Kidney (tissue), 22 donors: ENCODE data around the gene SOX2. TPM values are rescaled to one million over a fixed set of nuclear protein-coding genes. Genes with fewer than 3 reads are reported as not detected.

Experiments used
- DNase-seq, 5 donors: peaks; one replicate each; pipeline ENCODE4 v3.0.0-alpha.2; 2013 to 2020
- FAIRE-seq: peaks from 2 replicates; lab custom pipeline; 2012; peaks lifted over from hg19 to GRCh38; lab: Jason Lieb, UNC
- H3K27ac ChIP-seq, 2 donors: one replicate each; pipeline ENCODE4 v1.7.0; 2013; ENCODE audit warnings: low read depth in 2 of 2, low read length in 2 of 2, inconsistent platforms in 1 of 2
- H3K27me3 ChIP-seq: one replicate; pipeline ENCODE4 v1.7.1; 2013; ENCODE audit warnings: low read length, inconsistent platforms; ENCODE audit not compliant: control insufficient read depth, insufficient read depth
- H3K36me3 ChIP-seq, 3 donors: one replicate each; pipeline versions ENCODE4 v1.7.0 to v1.7.1; 2013; ENCODE audit warnings: low read length in 3 of 3, control low read depth in 1 of 3, inconsistent platforms in 1 of 3; ENCODE audit not compliant: insufficient read depth in 3 of 3, control insufficient read depth in 2 of 3
- H3K4me1 ChIP-seq, 3 donors: one replicate each; pipeline versions ENCODE4 v1.7.0 to v1.7.1; 2013; ENCODE audit warnings: low read length in 3 of 3, inconsistent platforms in 1 of 3, low read depth in 1 of 3; ENCODE audit not compliant: control insufficient read depth in 2 of 3, insufficient read depth in 2 of 3
- H3K4me3 ChIP-seq, 3 donors: one replicate each; pipeline versions ENCODE4 v1.7.0 to v1.8.1; 2013; ENCODE audit warnings: low read length in 3 of 3, control low read depth in 1 of 3, inconsistent platforms in 1 of 3
- H3K9ac ChIP-seq, 3 donors: one replicate each; pipeline versions ENCODE4 v1.7.0 to v1.7.1; 2013; ENCODE audit warnings: low read length in 3 of 3, control low read depth in 1 of 3, inconsistent platforms in 1 of 3
- H3K9me3 ChIP-seq, 3 donors: one replicate each; pipeline versions ENCODE4 v1.7.0 to v1.7.1; 2013; ENCODE audit warnings: low read length in 3 of 3, control low read depth in 1 of 3, inconsistent platforms in 1 of 3; ENCODE audit not compliant: control insufficient read depth in 2 of 3, insufficient read depth in 1 of 3
- CTCF ChIP-seq: IDR thresholded peaks from 3 replicates; pipeline ENCODE4 v1.5.1; 2012; ENCODE audit warnings: mild to moderate bottlenecking, moderate library complexity, borderline replicate concordance; ENCODE audit not compliant: insufficient read depth; ENCODE audit errors: extremely low read depth
- intact Hi-C: fragments of 100-400 bp; cut with DNase I; formaldehyde crosslinking; loops from one replicate; pipeline ENCODE4 v1.11.1; 2022
- long read RNA-seq, 10 donors: library from polyadenylated mRNA in 1 of 10; unstranded in 1 of 10; transcript quantifications; one replicate each; pipeline ENCODE4 v2.0.0 and lab custom pipeline, GENCODE V29; 2021 to 2026
- polyA plus RNA-seq: library from polyadenylated mRNA; stranded (reverse); fragments of 350-450 nt; fragmentation: Illumina TruSeq; extraction: RNeasy Lipid Tissue Mini Kit (QIAGEN cat#74804); gene quantifications from one replicate; pipeline ENCODE4 v1.2.3, GENCODE V29; 2014; ENCODE audit warnings: low read depth, low replicate concordance; ENCODE audit not compliant: insufficient read depth
- total RNA-seq: library from RNA; stranded (reverse); fragmentation: NEBNext Ultra II Directional; extraction: Animal tissue kit (Norgen Biotek cat#: 25700); gene quantifications from one replicate; pipeline ENCODE4 v1.2.1, GENCODE V29; 2021
- donor health status: control.
- donor health status: control.
- donor health status: control.
- donor health status: control.
- donor health status: control.
- donor health status: DM: yes; HTN: yes; CAD: no.
- donor health status: Normal renal cell carcinoma (clear cell type).

Gene SOX2
- 0.13 TPM for total RNA-seq
- polyA plus RNA-seq = not detected
- long read RNA-seq, donor 1, partial matches to known transcripts = 0 of 3 reads
- long read RNA-seq, donor 1, other reads (novel, unspliced or antisense) = 0 of 3 reads
- long read RNA-seq, donor 2, partial matches to known transcripts = 0 of 2 reads
- long read RNA-seq, donor 2, other reads (novel, unspliced or antisense) = 0 of 2 reads
- long read RNA-seq, donor 3, partial matches to known transcripts = 0 of 2 reads
- long read RNA-seq, donor 3, other reads (novel, unspliced or antisense) = 0 of 2 reads
- long read RNA-seq, donor 4, partial matches to known transcripts = 0 of 1 reads
- long read RNA-seq, donor 4, other reads (novel, unspliced or antisense) = 0 of 1 reads
- long read RNA-seq, donor 5 = 0 reads
- long read RNA-seq, donor 6 = 0 reads
- long read RNA-seq, donor 7, partial matches to known transcripts = 0 of 1 reads
- long read RNA-seq, donor 7, other reads (novel, unspliced or antisense) = 0 of 1 reads
- long read RNA-seq, donor 8 = 0 reads
- long read RNA-seq, donor 9, partial matches to known transcripts = 0 of 2 reads
- long read RNA-seq, donor 9, other reads (novel, unspliced or antisense) = 0 of 2 reads
- long read RNA-seq, donor 10 = 0 reads

DNA sequence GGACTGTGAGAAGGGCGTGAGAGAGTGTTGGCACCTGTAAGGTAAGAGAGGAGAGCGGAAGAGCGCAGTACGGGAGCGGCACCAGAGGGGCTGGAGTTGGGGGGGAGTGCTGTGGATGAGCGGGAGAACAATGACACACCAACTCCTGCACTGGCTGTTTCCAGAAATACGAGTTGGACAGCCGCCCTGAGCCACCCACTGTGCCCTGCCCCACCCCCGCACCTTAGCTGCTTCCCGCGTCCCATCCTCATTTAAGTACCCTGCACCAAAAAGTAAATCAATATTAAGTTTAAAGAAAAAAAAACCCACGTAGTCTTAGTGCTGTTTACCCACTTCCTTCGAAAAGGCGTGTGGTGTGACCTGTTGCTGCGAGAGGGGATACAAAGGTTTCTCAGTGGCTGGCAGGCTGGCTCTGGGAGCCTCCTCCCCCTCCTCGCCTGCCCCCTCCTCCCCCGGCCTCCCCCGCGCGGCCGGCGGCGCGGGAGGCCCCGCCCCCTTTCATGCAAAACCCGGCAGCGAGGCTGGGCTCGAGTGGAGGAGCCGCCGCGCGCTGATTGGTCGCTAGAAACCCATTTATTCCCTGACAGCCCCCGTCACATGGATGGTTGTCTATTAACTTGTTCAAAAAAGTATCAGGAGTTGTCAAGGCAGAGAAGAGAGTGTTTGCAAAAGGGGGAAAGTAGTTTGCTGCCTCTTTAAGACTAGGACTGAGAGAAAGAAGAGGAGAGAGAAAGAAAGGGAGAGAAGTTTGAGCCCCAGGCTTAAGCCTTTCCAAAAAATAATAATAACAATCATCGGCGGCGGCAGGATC lies at the start of gene SOX2:
SOX2 (plus strand) TSS at position 601 of the 811 bp plus-strand sequence. CDS start 436 bp downstream, outside the sequence.
- Histone ChIP-seq H3K4me3 (peak within 1 kb of the TSS in 1 of 3 donors; percentile 40), H3K36me3 (no peaks in the 10 kb centered on the region), H3K9me3 (no peaks in the 10 kb centered on the region), H3K27me3 (peaks cover 80% of the 10 kb centered on the region), H3K4me1 (peaks cover 0 to 7% (median 0%) of the 10 kb centered on the region in 3 donors), H3K9ac (no peak within 1 kb of the TSS), H3K27ac (no peak within 1 kb of the TSS)
- DNase-seq (peak in 4 of 5 donors; percentile 90 to 94 (median 93)), FAIRE-seq (no peak)
- no peak for TF ChIP-seq CTCF
- intact Hi-C loops = no loop called here

- H3K9ac ChIP-seq = no peak overlapping the region
- no peaks in the 10 kb centered on the region for H3K4me1 ChIP-seq
- no peak overlapping the region for H3K4me3 ChIP-seq
- intact Hi-C loops = no loop called here
- DNase-seq (no peak), FAIRE-seq (no peak)
- no peak for TF ChIP-seq CTCF
- no peak overlapping the region for H3K27ac ChIP-seq
- H3K36me3 ChIP-seq = no peaks in the 10 kb centered on the region
- H3K27me3 ChIP-seq = no peaks in the 10 kb centered on the region
- no peaks in the 10 kb centered on the region for H3K9me3 ChIP-seq
Observed at GRCh38 chr3:181683563-181683962, 28.2 kb upstream of the SOX2 start.

GRCh38 chr3:181687190-181687589 lies 24.5 kb upstream of the SOX2 start:
- no peak for FAIRE-seq
- intact Hi-C loops = no loop called here
- no peaks in the 10 kb centered on the region for H3K4me1 ChIP-seq
- H3K4me3 ChIP-seq = no peak overlapping the region
- H3K9me3 ChIP-seq = no peaks in the 10 kb centered on the region
- no peak for TF ChIP-seq CTCF
- no peaks in the 10 kb centered on the region for H3K36me3 ChIP-seq
- H3K27me3 ChIP-seq = peaks cover 4% of the 10 kb centered on the region
- H3K9ac ChIP-seq = no peak overlapping the region
- DNase-seq = no peak
- H3K27ac ChIP-seq = no peak overlapping the region
